ENCODE results near the gene SBF2. TPM values are rescaled to one million over a fixed set of nuclear protein-coding genes. Genes with fewer than 3 reads are reported as not detected.

SBF2 gene
- total RNA-seq, 1 experiment from 2014 or later: 30.2 TPM

- WGBS (ENCODE audit: extremely low coverage, insufficient read length, low lambda C conversion rate): no CpG with 5 or more reads among the region's 2 CpGs
- H2BK20ac ChIP-seq (ENCODE audit: low read depth, low read length, poor library complexity, severe bottlenecking): no peak overlapping the region
- H3K4me2 ChIP-seq (ENCODE audit: insufficient read depth, insufficient read length, low read length): no peak overlapping the region
- TF ChIP-seq CTCF (conservative IDR thresholded peaks at IDR 0.05): no peak
- H2AFZ ChIP-seq (ENCODE audit: low read length): no peak overlapping the region
- H4K8ac ChIP-seq (replicated peaks; ENCODE audit: insufficient read length, low read depth, low read length): no peak overlapping the region
- no peak overlapping the region for H3K4me3 Mint-ChIP-seq
- no peaks in the 10 kb centered on the region for H3K79me1 ChIP-seq (ENCODE audit: insufficient read depth, low read depth, low read length, poor library complexity, severe bottlenecking)
- no peak overlapping the region for H2BK120ac ChIP-seq (ENCODE audit: low read depth, low read length, poor library complexity, severe bottlenecking)
- H2BK12ac ChIP-seq (ENCODE audit: insufficient read length, low read depth, low read length): no peak overlapping the region
- no peaks in the 10 kb centered on the region for H3K23me2 ChIP-seq (ENCODE audit: insufficient read length, low read depth, low read length, poor library complexity, severe bottlenecking)
- no peaks in the 10 kb centered on the region for H4K20me1 ChIP-seq (ENCODE audit: control insufficient read depth, insufficient read depth, insufficient read length)
- H3K27me3 Mint-ChIP-seq (ENCODE audit: low read depth): no peaks in the 10 kb centered on the region
- H3K27ac Mint-ChIP-seq: peak overlapping the region in 2 of 3 experiments; percentile 89 to 92; a peak in 5 of 7 replicates
- H3K27ac ChIP-seq (ENCODE audit: insufficient read length, low read depth, low read length): no peak overlapping the region
- H3K27me3 ChIP-seq (ENCODE audit: insufficient read depth, low read length): no peaks in the 10 kb centered on the region
- no peak overlapping the region for H4K5ac ChIP-seq (ENCODE audit: insufficient read length, low read depth, low read length)
- peaks cover 3 to 4% of the 10 kb centered on the region in 2 experiments; a peak in 3 of 5 replicates for H3K9me3 Mint-ChIP-seq
- no peaks in the 10 kb centered on the region for H3K79me2 ChIP-seq (ENCODE audit: insufficient read depth, low read length)
- H3K56ac ChIP-seq (ENCODE audit: insufficient read length, low read depth, low read length): no peak overlapping the region
- H2BK15ac ChIP-seq (ENCODE audit: low read depth, low read length): no peak overlapping the region
- H3K36me3 Mint-ChIP-seq (ENCODE audit: insufficient read depth in 1 of 3, low read depth in 3 of 3): peaks cover 0 to 4% (median 3%) of the 10 kb centered on the region in 3 experiments; a peak in 4 of 7 replicates
- H4K91ac ChIP-seq (ENCODE audit: insufficient read length, low read depth, low read length): no peak overlapping the region
- H3K4me1 ChIP-seq (ENCODE audit: insufficient read depth, low read length): peaks cover 11% of the 10 kb centered on the region
- H3T11ph ChIP-seq (ENCODE audit: low read length): no peak overlapping the region
- H2BK5ac ChIP-seq (ENCODE audit: insufficient read length, low read length): no peak overlapping the region
- H3K14ac ChIP-seq (ENCODE audit: insufficient read depth, low read length): no peak overlapping the region
- DNase-seq: no peak
- peaks cover 31 to 33% of the 10 kb centered on the region in 2 experiments for H3K4me1 Mint-ChIP-seq
- H3K9ac ChIP-seq (ENCODE audit: extremely low read depth, insufficient read length, low read length): no peak overlapping the region
- H3K18ac ChIP-seq (ENCODE audit: insufficient read length, low read depth, low read length): no peak overlapping the region
- H3K4ac ChIP-seq (ENCODE audit: low read depth, low read length): no peak overlapping the region
- H3K23ac ChIP-seq (ENCODE audit: insufficient read length, low read depth, low read length): no peak overlapping the region
- H2AK5ac ChIP-seq (ENCODE audit: insufficient read length, low read length): no peak overlapping the region
- H3K9me3 ChIP-seq (ENCODE audit: control insufficient read depth, low read depth, low read length): no peaks in the 10 kb centered on the region
Measured at GRCh38 chr11:9862981-9863380, 431.0 kb downstream of the SBF2 start.

All from H9 (cell line).